A549 (cell line): ENCODE data around the gene SCYGR1. TPM values are rescaled to one million over a fixed set of nuclear protein-coding genes. Genes with fewer than 3 reads are reported as not detected.

Experiments
- ATAC-seq, 2 experiments: fragments of 200-7000 bp in 1 of 2; fragments of >200 bp in 1 of 2; cut with Nextera tagmentation in 1 of 2; cut with Tn5 transposase in 1 of 2; 3 replicates each; pipeline versions ENCODE4 v1.8.0 to v1.9.1; 2018 to 2020; ENCODE audit warnings: mild to moderate bottlenecking in 1 of 2, moderate library complexity in 1 of 2
- CTCF ChIA-PET: fragments of 300-600 bp; sonication (Branson Sonifier 250); formaldehyde crosslinking; extraction: SDS; loops from one replicate; lab custom pipeline; 2021; ENCODE audit warnings: antibody characterized with exemption, inconsistent platforms; lab: Yijun Ruan, JAX
- POLR2A ChIA-PET: fragments of 350-600 bp; formaldehyde crosslinking; extraction: SDS; loops from one replicate; lab custom pipeline; 2021; ENCODE audit warnings: antibody characterized with exemption, inconsistent platforms; lab: Yijun Ruan, JAX
- DNase-seq, 2 experiments: peaks; one replicate each; pipeline versions ENCODE4 v3.0.0 to v3.0.0-alpha.2; 2011 to 2016; ENCODE audit warnings: low read depth in 1 of 2, low spot score in 1 of 2
- FAIRE-seq: peaks from 2 replicates; lab custom pipeline; 2011; peaks lifted over from hg19 to GRCh38; lab: Jason Lieb, UNC
- H3K27ac ChIP-seq, 2 experiments: fragments of >200 bp; sonication (Bioruptor Twin); formaldehyde crosslinking; 3 replicates each; pipeline ENCODE4 v1.5.1; 2016 to 2017
- H3K4me1 ChIP-seq: fragments of >200 bp; sonication (Bioruptor Twin); formaldehyde crosslinking; 3 replicates; pipeline ENCODE4 v1.6.1; 2016
- H3K4me2 ChIP-seq: fragments of >200 bp; sonication (Bioruptor Twin); formaldehyde crosslinking; 3 replicates; pipeline ENCODE4 v1.6.1; 2016
- H3K4me3 ChIP-seq: fragments of >200 bp; sonication (Bioruptor Twin); formaldehyde crosslinking; 3 replicates; pipeline ENCODE4 v1.5.1; 2016
- H3K9me3 ChIP-seq: fragments of >200 bp; sonication (Bioruptor Twin); formaldehyde crosslinking; 3 replicates; pipeline ENCODE4 v1.6.1; 2016
- ATOH8 ChIP-seq: fragments of 250-450 bp; sonication (Bioruptor Pico); IDR thresholded peaks from 2 replicates; pipeline ENCODE4 v1.5.0; 2020; ENCODE audit warnings: low read depth, mild to moderate bottlenecking, moderate library complexity
- BHLHE40 ChIP-seq: IDR thresholded peaks from 2 replicates; pipeline ENCODE4 v1.6.1; 2012; ENCODE audit warnings: low read depth, low read length, inconsistent platforms
- CBX2 ChIP-seq: fragments of 200-600 bp; sonication (generic); IDR thresholded peaks from 2 replicates; pipeline ENCODE4 v1.6.1; 2016; ENCODE audit warnings: low read depth, mild to moderate bottlenecking, borderline replicate concordance
- CBX8 ChIP-seq: fragments of 200-600 bp; sonication (generic); IDR thresholded peaks from 2 replicates; pipeline ENCODE4 v1.6.1; 2016
- CHD2 ChIP-seq: fragments of 150-350 bp; IDR thresholded peaks from 2 replicates; pipeline ENCODE4 v1.6.1; 2014; ENCODE audit warnings: low read length; ENCODE audit not compliant: partially characterized antibody
- CTCF ChIP-seq: fragments of >200 bp; sonication (Bioruptor Twin); formaldehyde crosslinking; IDR thresholded peaks from 3 replicates; pipeline ENCODE4 v1.5.1; 2016
- EHF ChIP-seq: fragments of 250-450 bp; sonication (Bioruptor Pico); IDR thresholded peaks from 2 replicates; pipeline ENCODE4 v1.5.0; 2020; ENCODE audit warnings: mild to moderate bottlenecking
- EP300 ChIP-seq, 2 experiments: fragments of >200 bp; sonication (Bioruptor Twin); formaldehyde crosslinking; IDR thresholded peaks; 2 replicates in 1 of 2; 3 replicates in 1 of 2; pipeline ENCODE4 v1.6.1; 2016 to 2017
- ESRRA ChIP-seq: fragments of 150-350 bp; IDR thresholded peaks from 2 replicates; pipeline ENCODE4 v1.6.1; 2014; ENCODE audit warnings: mild to moderate bottlenecking, low read length, borderline replicate concordance
- FOSB ChIP-seq: fragments of 250-450 bp; sonication (Bioruptor Pico); IDR thresholded peaks from 2 replicates; pipeline ENCODE4 v1.5.0; 2020; ENCODE audit warnings: mild to moderate bottlenecking, moderate library complexity
- FOSL2 ChIP-seq, 2 experiments: fragments of 450-650 bp in 1 of 2; fragments of >200 bp in 1 of 2; sonication (Bioruptor Twin) in 1 of 2; formaldehyde crosslinking; IDR thresholded peaks; 2 replicates each; pipeline versions ENCODE4 v1.5.0 to v1.6.1; 2016 to 2020; ENCODE audit warnings: mild to moderate bottlenecking in 1 of 2, moderate library complexity in 1 of 2
- HOXA7 ChIP-seq: fragments of 250-450 bp; sonication (Bioruptor Pico); IDR thresholded peaks from 2 replicates; pipeline ENCODE4 v1.5.0; 2020; ENCODE audit warnings: mild to moderate bottlenecking, moderate library complexity
- HOXB5 ChIP-seq: fragments of 250-450 bp; sonication (Bioruptor Pico); IDR thresholded peaks from 2 replicates; pipeline ENCODE4 v1.5.0; 2020; ENCODE audit warnings: mild to moderate bottlenecking, moderate library complexity
- JUN ChIP-seq, 2 experiments: fragments of >200 bp; sonication (Bioruptor Twin); formaldehyde crosslinking; IDR thresholded peaks; 2 replicates in 1 of 2; 3 replicates in 1 of 2; pipeline ENCODE4 v1.6.1; 2016 to 2017
- JUNB ChIP-seq: fragments of >200 bp; sonication (Bioruptor Twin); formaldehyde crosslinking; IDR thresholded peaks from 2 replicates; pipeline ENCODE4 v1.6.1; 2016
- KDM5A ChIP-seq: fragments of 200-600 bp; sonication (generic); IDR thresholded peaks from 2 replicates; pipeline ENCODE4 v1.6.1; 2016; ENCODE audit warnings: antibody characterized with exemption, mild to moderate bottlenecking
- MAX ChIP-seq: IDR thresholded peaks from 2 replicates; pipeline ENCODE4 v1.6.1; 2012
- MAZ ChIP-seq: fragments of 150-350 bp; IDR thresholded peaks from 2 replicates; pipeline ENCODE4 v1.6.1; 2014; ENCODE audit warnings: antibody characterized with exemption, low read depth, low read length, borderline replicate concordance
- MYC ChIP-seq: IDR thresholded peaks from 2 replicates; pipeline ENCODE4 v1.6.1; 2012; ENCODE audit warnings: mild to moderate bottlenecking, inconsistent platforms, low read length, improper control_type of control experiment, borderline replicate concordance
- NR3C1 ChIP-seq: fragments of >200 bp; sonication (Bioruptor Twin); formaldehyde crosslinking; IDR thresholded peaks from 3 replicates; pipeline ENCODE4 v1.6.1; 2017
- POLR2A ChIP-seq: IDR thresholded peaks from 2 replicates; pipeline ENCODE4 v1.6.1; 2012; ENCODE audit warnings: mild to moderate bottlenecking, low read length
- POLR2AphosphoS2 ChIP-seq: conservative IDR thresholded peaks from 2 replicates; pipeline ENCODE4 v1.6.1; 2012; ENCODE audit warnings: low read length, improper control_type of control experiment, inconsistent platforms
- RAD21 ChIP-seq, 2 experiments: fragments of >200 bp in 1 of 2; sonication (Bioruptor Twin) in 1 of 2; formaldehyde crosslinking in 1 of 2; IDR thresholded peaks in 1 of 2; conservative IDR thresholded peaks in 1 of 2; 2 replicates in 1 of 2; 3 replicates in 1 of 2; pipeline ENCODE4 v1.6.1; 2012 to 2018; ENCODE audit warnings: inconsistent platforms in 1 of 2
- RCOR1 ChIP-seq: fragments of 150-350 bp; IDR thresholded peaks from 2 replicates; pipeline ENCODE4 v1.6.1; 2014; ENCODE audit warnings: antibody characterized with exemption, low read length, low read depth
- RNF2 ChIP-seq: fragments of 200-600 bp; sonication (generic); IDR thresholded peaks from 2 replicates; pipeline ENCODE4 v1.6.1; 2016; ENCODE audit warnings: low read depth, mild to moderate bottlenecking, antibody characterized with exemption, moderate library complexity, borderline replicate concordance
- SMC3 ChIP-seq: fragments of >200 bp; sonication (Bioruptor Twin); formaldehyde crosslinking; IDR thresholded peaks from 3 replicates; pipeline ENCODE4 v1.6.1; 2018; ENCODE audit warnings: inconsistent platforms
- SREBF2 ChIP-seq: fragments of 450-650 bp; IDR thresholded peaks from 2 replicates; pipeline ENCODE4 v1.6.1; 2014; ENCODE audit warnings: mild to moderate bottlenecking, moderate library complexity
- TFCP2L1 ChIP-seq: fragments of 250-450 bp; sonication (Bioruptor Pico); IDR thresholded peaks from 2 replicates; pipeline ENCODE4 v1.5.0; 2021; ENCODE audit warnings: mild to moderate bottlenecking
- TP53 ChIP-seq: fragments of 250-450 bp; sonication (Bioruptor Pico); IDR thresholded peaks from 2 replicates; pipeline ENCODE4 v1.5.0; 2021; ENCODE audit warnings: mild to moderate bottlenecking, moderate library complexity
- ZC3H11A ChIP-seq: fragments of 450-650 bp; IDR thresholded peaks from 2 replicates; pipeline ENCODE4 v1.6.1; 2014; ENCODE audit warnings: antibody characterized with exemption, mild to moderate bottlenecking
- ZFP36 ChIP-seq: fragments of 450-650 bp; IDR thresholded peaks from 2 replicates; pipeline ENCODE4 v1.6.1; 2014; ENCODE audit warnings: borderline replicate concordance; ENCODE audit not compliant: partially characterized antibody
- ZSCAN20 ChIP-seq: fragments of 250-450 bp; sonication (Bioruptor Pico); IDR thresholded peaks from 2 replicates; pipeline ENCODE4 v1.8.0; 2022; ENCODE audit warnings: mild to moderate bottlenecking, moderate library complexity
- WGBS: methylation state at CpG from one replicate; pipeline ENCODE4 v1.1.6; 2017; ENCODE audit errors: missing lambda C conversion rate; 5-methylcytosine and 5-hydroxymethylcytosine counted together
- polyA plus RNA-seq, 4 experiments: library from polyadenylated mRNA; depleted of rRNA in 3 of 4; stranded (reverse); fragments of >200 nt; fragmentation: RNase III in 1 of 4; extraction: RNeasy Plus Mini Kit Qiagen cat#74134 plus additional on column Dnase treatment in 1 of 4; gene quantifications; 2 replicates in 3 of 4; 3 replicates in 1 of 4; pipeline ENCODE4 v1.2.3, GENCODE V29; 2011 to 2017
- TF ChIP-seq, protein P1 (sequence below): IDR thresholded peaks from 2 replicates; pipeline ENCODE4 v1.6.1; 2012
- TF ChIP-seq, protein P2 (sequence below): fragments of >200 bp; sonication (Bioruptor Twin); formaldehyde crosslinking; IDR thresholded peaks from 2 replicates; pipeline ENCODE4 v1.6.1; 2016
- TF ChIP-seq, protein P3 (sequence below): fragments of 450-650 bp; IDR thresholded peaks from 2 replicates; pipeline ENCODE4 v1.6.1; 2014; ENCODE audit warnings: antibody characterized with exemption

Gene SCYGR1
- polyA plus RNA-seq, 2 of the 4 experiments (the other 2 are of a cell fraction), result not detected

DNA sequence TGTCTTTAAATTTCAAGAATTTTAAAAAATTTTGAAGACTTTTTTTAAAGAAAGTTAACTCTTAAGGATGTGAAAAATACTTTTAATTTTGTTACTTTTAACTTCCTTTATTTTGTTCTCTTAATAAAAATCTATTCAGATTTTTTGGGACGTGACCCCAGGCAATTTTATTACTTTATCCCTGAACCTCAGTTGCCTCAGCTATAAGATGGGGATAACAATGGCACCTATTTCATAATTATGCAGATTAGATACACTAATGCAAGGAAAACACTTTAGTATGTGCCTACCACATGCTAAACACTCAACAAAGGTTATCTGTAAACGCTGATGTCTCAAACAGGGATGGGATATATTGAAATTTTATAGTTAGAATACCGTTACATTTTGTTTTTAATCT, 1.5 kb upstream of the SCYGR1 start (continued):
- TF ChIP-seq FOSL2 (IDR thresholded peaks at IDR 0.05) (no peak), FOSL2 (CRISPR knock-in tag; IDR thresholded peaks at IDR 0.05) (no peak), MAX (no peak), NR3C1 (no peak), ATOH8 (CRISPR knock-in tag) (no peak; the same call in 1 of the 2 replicates), HOXB5 (CRISPR knock-in tag) (peak; percentile 72), KDM5A (no peak), JUNB (no peak), ZC3H11A (no peak), FOSB (CRISPR knock-in tag) (no peak), SREBF2 (no peak), CTCF (no peak), HOXA7 (peak; percentile 75; the same call in 1 of the 2 replicates), SMC3 (no peak), RAD21 (conservative IDR thresholded peaks at IDR 0.05 in 1 of 2, IDR thresholded peaks at IDR 0.05 in 1 of 2) (no peak), MAZ (no peak), CBX8 (no peak), ZFP36 (no peak), POLR2A (no peak), TP53 (CRISPR knock-in tag) (no peak), CBX2 (no peak), ZSCAN20 (CRISPR knock-in tag) (peak; percentile 89; the same call in 1 of the 2 replicates)
- TF ChIP-seq, protein P1, sequence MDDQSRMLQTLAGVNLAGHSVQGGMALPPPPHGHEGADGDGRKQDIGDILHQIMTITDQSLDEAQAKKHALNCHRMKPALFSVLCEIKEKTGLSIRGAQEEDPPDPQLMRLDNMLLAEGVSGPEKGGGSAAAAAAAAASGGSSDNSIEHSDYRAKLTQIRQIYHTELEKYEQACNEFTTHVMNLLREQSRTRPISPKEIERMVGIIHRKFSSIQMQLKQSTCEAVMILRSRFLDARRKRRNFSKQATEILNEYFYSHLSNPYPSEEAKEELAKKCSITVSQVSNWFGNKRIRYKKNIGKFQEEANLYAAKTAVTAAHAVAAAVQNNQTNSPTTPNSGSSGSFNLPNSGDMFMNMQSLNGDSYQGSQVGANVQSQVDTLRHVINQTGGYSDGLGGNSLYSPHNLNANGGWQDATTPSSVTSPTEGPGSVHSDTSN, result no peak
- TF ChIP-seq, protein P2, sequence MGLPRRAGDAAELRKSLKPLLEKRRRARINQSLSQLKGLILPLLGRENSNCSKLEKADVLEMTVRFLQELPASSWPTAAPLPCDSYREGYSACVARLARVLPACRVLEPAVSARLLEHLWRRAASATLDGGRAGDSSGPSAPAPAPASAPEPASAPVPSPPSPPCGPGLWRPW, result no peak

- peak; percentile 94 for FAIRE-seq
- peak overlapping the region; percentile 98 to 99 for H3K27ac ChIP-seq
- ATAC-seq, result peak; percentile 90 to 95
- TF ChIP-seq TP53 (CRISPR knock-in tag) (no peak), HOXB5 (CRISPR knock-in tag) (peak; percentile 88), EP300 (IDR thresholded peaks at IDR 0.05) (peak; percentile 100), ATOH8 (CRISPR knock-in tag) (peak; percentile 74; the same call in 1 of the 2 replicates), HOXA7 (peak; percentile 82; the same call in 1 of the 2 replicates), ESRRA (no peak), RAD21 (conservative IDR thresholded peaks at IDR 0.05 in 1 of 2, IDR thresholded peaks at IDR 0.05 in 1 of 2) (peak; percentile 41 to 68; a peak in 4 of 5 replicates), SMC3 (peak; percentile 56), POLR2AphosphoS2 (no peak), MAZ (no peak), RCOR1 (no peak), ZSCAN20 (CRISPR knock-in tag) (peak; percentile 79), RNF2 (no peak), CBX2 (no peak), KDM5A (no peak), EHF (CRISPR knock-in tag) (no peak), BHLHE40 (no peak), CHD2 (no peak), MYC (no peak), JUN (IDR thresholded peaks at IDR 0.05) (peak; percentile 100), TFCP2L1 (CRISPR knock-in tag) (no peak)
- TF ChIP-seq, protein P3, sequence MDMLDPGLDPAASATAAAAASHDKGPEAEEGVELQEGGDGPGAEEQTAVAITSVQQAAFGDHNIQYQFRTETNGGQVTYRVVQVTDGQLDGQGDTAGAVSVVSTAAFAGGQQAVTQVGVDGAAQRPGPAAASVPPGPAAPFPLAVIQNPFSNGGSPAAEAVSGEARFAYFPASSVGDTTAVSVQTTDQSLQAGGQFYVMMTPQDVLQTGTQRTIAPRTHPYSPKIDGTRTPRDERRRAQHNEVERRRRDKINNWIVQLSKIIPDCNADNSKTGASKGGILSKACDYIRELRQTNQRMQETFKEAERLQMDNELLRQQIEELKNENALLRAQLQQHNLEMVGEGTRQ, result no peak
Measured at GRCh38 chr2:227388537-227389011, 825 bp upstream of the SCYGR1 start.

More at GRCh38 chr2:227388537-227389011, 825 bp upstream of the SCYGR1 start:
- Histone ChIP-seq H3K4me3 (no peak overlapping the region), H3K9me3 (0 out of 3 replicates have a peak, but pooled peaks cover 7% of the 10 kb centered on the region), H3K4me1 (peaks cover 71% of the 10 kb centered on the region), H3K4me2 (peak overlapping the region; percentile 64)
- under 1% methylated on average over 7 of the region's 7 CpGs for WGBS
- ChIA-PET POLR2A (interaction anchor here (0.7 to 1.2 kb wide), 3 partner anchors 10 to 87 kb away, joined by 3 to 6 read pairs (median 3); partner anchors contain the start of gene TM4SF20), CTCF (interaction anchor here (0.6 to 1.9 kb wide), 4 partner anchors 10 to 17 kb away, joined by 4 to 9 read pairs (median 4); partner anchors contain the start of gene TM4SF20)
- peak; percentile 63 to 99 for DNase-seq
